Measurements from ENCODE around the gene CXCR6. TPM values are rescaled to one million over a fixed set of nuclear protein-coding genes. Genes with fewer than 3 reads are reported as not detected.

Gene CXCR6
- total and polyA plus RNA-seq, 2 of the 8 experiments (the other 6 are each of a cell fraction or from before 2014, with no cell fraction given), result not detected

DNA sequence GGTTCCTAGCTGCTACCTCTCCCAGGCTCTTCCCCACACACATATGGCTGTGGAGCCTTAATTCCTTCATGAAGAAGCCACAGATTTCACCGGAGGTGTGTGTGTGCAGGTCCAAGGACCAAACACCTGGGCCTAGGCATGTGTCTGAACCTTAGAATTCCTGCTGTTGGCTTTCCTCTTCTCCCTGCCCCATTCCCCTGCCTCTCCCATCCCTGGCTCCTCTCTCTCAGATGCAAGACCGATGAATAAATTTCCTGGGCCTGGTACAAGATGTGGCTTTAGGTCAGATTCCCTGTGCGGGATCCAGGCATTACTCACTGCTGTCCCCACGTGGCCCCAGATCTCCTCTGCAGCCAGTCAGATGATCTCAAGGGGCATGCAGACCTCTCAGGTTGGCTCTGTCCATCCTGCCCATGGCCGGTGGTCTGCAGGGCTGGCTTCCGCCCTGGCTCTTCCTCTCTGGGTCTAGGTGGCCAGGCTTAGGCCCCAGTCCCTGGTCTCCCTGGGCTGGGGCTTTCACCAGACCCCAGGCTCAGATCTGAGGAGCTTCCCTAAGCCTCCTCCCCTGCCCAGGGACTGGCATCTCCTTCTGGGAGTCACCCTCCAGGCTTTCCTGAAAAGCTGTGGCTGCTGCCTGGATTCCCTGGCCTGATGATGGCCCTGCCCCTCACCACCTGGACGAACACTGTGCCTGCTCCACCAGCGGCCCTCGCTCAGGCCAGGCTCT, 36.4 kb upstream of the CXCR6 start:
- Histone ChIP-seq H3K23ac (ENCODE audit: insufficient read length) (no peak overlapping the region), H3K79me2 (ENCODE audit: control insufficient read depth in 1 of 2, insufficient read depth in 2 of 2, low read length in 2 of 2) (no peaks in the 10 kb centered on the region), H3K4me1 (replicated peaks in 1 of 4; ENCODE audit: control insufficient read depth in 3 of 4, insufficient read depth in 4 of 4, low read length in 3 of 4) (no peaks in the 10 kb centered on the region), H2AK5ac (ENCODE audit: low read depth, low read length) (no peak overlapping the region), H2BK20ac (ENCODE audit: low read length) (no peak overlapping the region), H3K4me3 (ENCODE audit: extremely low read depth in 1 of 4, insufficient read depth in 2 of 4, low read depth in 3 of 4, low read length in 4 of 4) (no peak overlapping the region), H3K4ac (replicated peaks; ENCODE audit: insufficient read length, low read depth, low read length) (no peak overlapping the region), H3K14ac (ENCODE audit: insufficient read length) (no peak overlapping the region), H4K20me1 (replicated peaks in 1 of 2; ENCODE audit: control insufficient read depth in 1 of 2, insufficient read depth in 2 of 2, low read length in 2 of 2) (peaks cover 0 to 4% of the 10 kb centered on the region in 2 experiments), H2BK120ac (replicated peaks; ENCODE audit: low read depth, low read length) (no peak overlapping the region), H2AFZ (ENCODE audit: low read length) (no peak overlapping the region), H3K27ac (ENCODE audit: low read depth, low read length) (no peak overlapping the region), H3K36me3 (ENCODE audit: control insufficient read depth in 2 of 4, insufficient read depth in 4 of 4, low read length in 3 of 4) (no peaks in the 10 kb centered on the region), H4K5ac (ENCODE audit: insufficient read length, low read depth, low read length) (no peak overlapping the region), H4K8ac (ENCODE audit: extremely low read depth, insufficient read depth, low read length) (no peak overlapping the region; the same call in 1 of the 2 replicates), H3K18ac (ENCODE audit: extremely low read depth, low read length) (no peak overlapping the region), H3K79me1 (ENCODE audit: low read depth, low read length) (no peaks in the 10 kb centered on the region), H2BK5ac (ENCODE audit: low read depth, low read length) (no peak overlapping the region), H3K4me2 (ENCODE audit: insufficient read depth in 1 of 2, low read depth in 2 of 2, low read length in 2 of 2) (no peak overlapping the region), H3K56ac (replicated peaks; ENCODE audit: insufficient read length, low read depth, low read length) (no peak overlapping the region), H2BK12ac (ENCODE audit: low read depth, low read length) (no peak overlapping the region), H3K9me3 (ENCODE audit: insufficient read depth in 2 of 2, low read depth in 1 of 2, low read length in 1 of 2) (no peaks in the 10 kb centered on the region), H4K91ac (replicated peaks; ENCODE audit: insufficient read length, low read length) (no peak overlapping the region), H3K9ac (replicated peaks in 1 of 4; ENCODE audit: extremely low read depth in 1 of 4, low read depth in 3 of 4, low read length in 3 of 4) (no peak overlapping the region), H3K27me3 (replicated peaks in 1 of 4; ENCODE audit: control insufficient read depth in 3 of 4, extremely low read depth in 1 of 4, insufficient read depth in 3 of 4, low read length in 3 of 4) (no peaks in the 10 kb centered on the region), H3K23me2 (ENCODE audit: low read depth, low read length) (no peaks in the 10 kb centered on the region), H2BK15ac (ENCODE audit: low read length) (no peak overlapping the region)
- 78% methylated on average over 9 of the region's 9 CpGs; no CpG with 5 or more reads in 1 of the 2 experiments for WGBS, 2 experiments (ENCODE audit: extremely low coverage in 1 of 2, insufficient coverage in 1 of 2, insufficient read length in 1 of 2, insufficient replicate concordance in 2 of 2, low coverage in 1 of 2, low lambda C conversion rate in 2 of 2, missing lambda C conversion rate in 1 of 2)
- DNase-seq (ENCODE audit: low read depth in 1 of 2, low spot score in 2 of 2), result no peak
- ChIA-PET POLR2A (ENCODE audit: partially characterized antibody) (no interaction called here), CTCF (ENCODE audit: partially characterized antibody) (interaction anchor here (0.6 to 2.5 kb wide), 12 partner anchors 8 to 1536 kb away, joined by 3 to 10 read pairs (median 3); partner anchors contain the start of gene CCR9)
- no peak for FAIRE-seq
- no peak for TF ChIP-seq CHD2 (IDR thresholded peaks at IDR 0.05; ENCODE audit: low read length)
- no peak for TF ChIP-seq SRF (IDR thresholded peaks at IDR 0.05; ENCODE audit: low read depth, low read length)
- TF ChIP-seq BRCA1 (IDR thresholded peaks at IDR 0.05; ENCODE audit: low read depth, low read length), result no peak
- no peak for TF ChIP-seq SP1 (IDR thresholded peaks at IDR 0.05; ENCODE audit: low read depth, low read length)
- TF ChIP-seq, protein P1, sequence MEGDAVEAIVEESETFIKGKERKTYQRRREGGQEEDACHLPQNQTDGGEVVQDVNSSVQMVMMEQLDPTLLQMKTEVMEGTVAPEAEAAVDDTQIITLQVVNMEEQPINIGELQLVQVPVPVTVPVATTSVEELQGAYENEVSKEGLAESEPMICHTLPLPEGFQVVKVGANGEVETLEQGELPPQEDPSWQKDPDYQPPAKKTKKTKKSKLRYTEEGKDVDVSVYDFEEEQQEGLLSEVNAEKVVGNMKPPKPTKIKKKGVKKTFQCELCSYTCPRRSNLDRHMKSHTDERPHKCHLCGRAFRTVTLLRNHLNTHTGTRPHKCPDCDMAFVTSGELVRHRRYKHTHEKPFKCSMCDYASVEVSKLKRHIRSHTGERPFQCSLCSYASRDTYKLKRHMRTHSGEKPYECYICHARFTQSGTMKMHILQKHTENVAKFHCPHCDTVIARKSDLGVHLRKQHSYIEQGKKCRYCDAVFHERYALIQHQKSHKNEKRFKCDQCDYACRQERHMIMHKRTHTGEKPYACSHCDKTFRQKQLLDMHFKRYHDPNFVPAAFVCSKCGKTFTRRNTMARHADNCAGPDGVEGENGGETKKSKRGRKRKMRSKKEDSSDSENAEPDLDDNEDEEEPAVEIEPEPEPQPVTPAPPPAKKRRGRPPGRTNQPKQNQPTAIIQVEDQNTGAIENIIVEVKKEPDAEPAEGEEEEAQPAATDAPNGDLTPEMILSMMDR (IDR thresholded peaks at IDR 0.05; ENCODE audit: control extremely low read depth in 1 of 3, insufficient read depth in 1 of 3, low read depth in 1 of 3, low read length in 3 of 3), result peak; percentile 63 to 79 (median 76)
- no peak for TF ChIP-seq CEBPB (IDR thresholded peaks at IDR 0.05; ENCODE audit: low read depth, low read length)
- TF ChIP-seq HDAC2 (IDR thresholded peaks at IDR 0.05; ENCODE audit: borderline replicate concordance in 1 of 2, low read depth in 2 of 2, low read length in 2 of 2), result no peak
- peak; percentile 67 to 73 for TF ChIP-seq RAD21 (IDR thresholded peaks at IDR 0.05 in 1 of 2, conservative IDR thresholded peaks at IDR 0.05 in 1 of 2; ENCODE audit: low read depth in 2 of 2, low read length in 2 of 2)
- TF ChIP-seq CHD1 (IDR thresholded peaks at IDR 0.05; ENCODE audit: low read depth, low read length), result no peak
